ENCODE measurements around the gene PLEKHG3. TPM values are rescaled to one million over a fixed set of nuclear protein-coding genes. Genes with fewer than 3 reads are reported as not detected.

PLEKHG3 gene
- total and polyA plus RNA-seq, 2 experiments from 2014 or later: 23.0 to 83.1 TPM

DNA sequence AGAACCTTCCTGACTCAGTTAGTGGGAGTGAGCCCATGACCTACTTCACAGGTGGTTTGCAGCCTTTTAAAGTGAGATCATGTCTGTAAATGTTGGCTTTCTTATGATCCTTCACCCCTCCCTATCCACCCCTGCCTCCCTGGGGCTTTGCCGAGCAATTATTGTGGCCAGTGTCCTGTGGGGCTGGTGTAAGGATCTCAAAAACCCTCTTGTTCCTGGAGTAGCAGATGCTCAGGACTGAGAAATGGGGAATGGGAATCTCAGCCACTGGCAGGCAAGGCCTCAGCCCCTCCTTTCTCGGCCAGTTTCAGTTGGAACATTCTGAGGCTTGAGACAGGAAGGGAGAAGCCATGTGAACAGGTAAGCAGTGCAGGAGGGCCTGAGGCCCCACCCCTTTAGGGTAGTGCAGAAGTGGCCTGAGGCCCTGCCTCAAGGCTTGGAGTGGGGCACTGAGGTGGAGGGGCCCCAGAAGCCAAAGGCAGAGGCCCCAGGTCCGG, 53.8 kb downstream of the PLEKHG3 start:
- Histone ChIP-seq H3K4me1 (ENCODE audit: insufficient read depth) (peaks cover 21% of the 10 kb centered on the region), H3K27me3 (ENCODE audit: insufficient read depth) (no peaks in the 10 kb centered on the region), H3F3A (replicated peaks; ENCODE audit: low read depth) (no peaks in the 10 kb centered on the region), H3K9me2 (ENCODE audit: insufficient read depth) (no peaks in the 10 kb centered on the region), H3K36me3 (ENCODE audit: insufficient read depth) (no peaks in the 10 kb centered on the region), H3K4me2 (peak overlapping the region; percentile 38; the same call in 1 of the 2 replicates), H3K4me3 (no peak overlapping the region), H3K79me2 (replicated peaks; ENCODE audit: insufficient read depth) (no peaks in the 10 kb centered on the region), H4K20me1 (replicated peaks; ENCODE audit: insufficient read depth) (no peaks in the 10 kb centered on the region), H3K27ac (ENCODE audit: low read depth) (no peak overlapping the region), H2AFZ (peak overlapping the region; percentile 52; the same call in 1 of the 2 replicates)
- Mint-ChIP-seq H3K4me3 (no peak overlapping the region), H3K27me3 (ENCODE audit: insufficient read depth, low read depth, poor library complexity) (peaks cover 38% of the 10 kb centered on the region), H3K4me1 (peaks cover 40% of the 10 kb centered on the region), H3K9me3 (peaks cover 7% of the 10 kb centered on the region; the same call in 2 of the 3 replicates), H3K36me3 (ENCODE audit: low read depth) (no peaks in the 10 kb centered on the region; the same call in 2 of the 3 replicates), H3K27ac (no peak overlapping the region)
- DNase-seq (ENCODE audit: low spot score) (peak; percentile 61), ATAC-seq (peak; percentile 35)
- TF ChIP-seq ZNF114 (CRISPR knock-in tag; IDR thresholded peaks at IDR 0.05) (no peak), ETS1 (IDR thresholded peaks at IDR 0.05) (no peak), STAT1 (IDR thresholded peaks at IDR 0.05; ENCODE audit: unreplicated experiment) (no peak), NANOG (IDR thresholded peaks at IDR 0.05; ENCODE audit: borderline replicate concordance) (no peak), ZNF331 (CRISPR knock-in tag; IDR thresholded peaks at IDR 0.05; ENCODE audit: low read depth) (no peak), EZH2 (IDR thresholded peaks at IDR 0.05; ENCODE audit: low read depth, unreplicated experiment) (no peak), POLR2AphosphoS5 (IDR thresholded peaks at IDR 0.05; ENCODE audit: low read depth) (no peak), CREB1 (CRISPR knock-in tag; IDR thresholded peaks at IDR 0.05; ENCODE audit: low read depth) (no peak), EZH2phosphoT487 (IDR thresholded peaks at IDR 0.05; ENCODE audit: unreplicated experiment) (no peak), JUNB (IDR thresholded peaks at IDR 0.05; ENCODE audit: unreplicated experiment) (no peak)
- TF ChIP-seq, protein P1, sequence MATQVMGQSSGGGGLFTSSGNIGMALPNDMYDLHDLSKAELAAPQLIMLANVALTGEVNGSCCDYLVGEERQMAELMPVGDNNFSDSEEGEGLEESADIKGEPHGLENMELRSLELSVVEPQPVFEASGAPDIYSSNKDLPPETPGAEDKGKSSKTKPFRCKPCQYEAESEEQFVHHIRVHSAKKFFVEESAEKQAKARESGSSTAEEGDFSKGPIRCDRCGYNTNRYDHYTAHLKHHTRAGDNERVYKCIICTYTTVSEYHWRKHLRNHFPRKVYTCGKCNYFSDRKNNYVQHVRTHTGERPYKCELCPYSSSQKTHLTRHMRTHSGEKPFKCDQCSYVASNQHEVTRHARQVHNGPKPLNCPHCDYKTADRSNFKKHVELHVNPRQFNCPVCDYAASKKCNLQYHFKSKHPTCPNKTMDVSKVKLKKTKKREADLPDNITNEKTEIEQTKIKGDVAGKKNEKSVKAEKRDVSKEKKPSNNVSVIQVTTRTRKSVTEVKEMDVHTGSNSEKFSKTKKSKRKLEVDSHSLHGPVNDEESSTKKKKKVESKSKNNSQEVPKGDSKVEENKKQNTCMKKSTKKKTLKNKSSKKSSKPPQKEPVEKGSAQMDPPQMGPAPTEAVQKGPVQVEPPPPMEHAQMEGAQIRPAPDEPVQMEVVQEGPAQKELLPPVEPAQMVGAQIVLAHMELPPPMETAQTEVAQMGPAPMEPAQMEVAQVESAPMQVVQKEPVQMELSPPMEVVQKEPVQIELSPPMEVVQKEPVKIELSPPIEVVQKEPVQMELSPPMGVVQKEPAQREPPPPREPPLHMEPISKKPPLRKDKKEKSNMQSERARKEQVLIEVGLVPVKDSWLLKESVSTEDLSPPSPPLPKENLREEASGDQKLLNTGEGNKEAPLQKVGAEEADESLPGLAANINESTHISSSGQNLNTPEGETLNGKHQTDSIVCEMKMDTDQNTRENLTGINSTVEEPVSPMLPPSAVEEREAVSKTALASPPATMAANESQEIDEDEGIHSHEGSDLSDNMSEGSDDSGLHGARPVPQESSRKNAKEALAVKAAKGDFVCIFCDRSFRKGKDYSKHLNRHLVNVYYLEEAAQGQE (IDR thresholded peaks at IDR 0.05; ENCODE audit: unreplicated experiment): no peak
- TF ChIP-seq, protein P2, sequence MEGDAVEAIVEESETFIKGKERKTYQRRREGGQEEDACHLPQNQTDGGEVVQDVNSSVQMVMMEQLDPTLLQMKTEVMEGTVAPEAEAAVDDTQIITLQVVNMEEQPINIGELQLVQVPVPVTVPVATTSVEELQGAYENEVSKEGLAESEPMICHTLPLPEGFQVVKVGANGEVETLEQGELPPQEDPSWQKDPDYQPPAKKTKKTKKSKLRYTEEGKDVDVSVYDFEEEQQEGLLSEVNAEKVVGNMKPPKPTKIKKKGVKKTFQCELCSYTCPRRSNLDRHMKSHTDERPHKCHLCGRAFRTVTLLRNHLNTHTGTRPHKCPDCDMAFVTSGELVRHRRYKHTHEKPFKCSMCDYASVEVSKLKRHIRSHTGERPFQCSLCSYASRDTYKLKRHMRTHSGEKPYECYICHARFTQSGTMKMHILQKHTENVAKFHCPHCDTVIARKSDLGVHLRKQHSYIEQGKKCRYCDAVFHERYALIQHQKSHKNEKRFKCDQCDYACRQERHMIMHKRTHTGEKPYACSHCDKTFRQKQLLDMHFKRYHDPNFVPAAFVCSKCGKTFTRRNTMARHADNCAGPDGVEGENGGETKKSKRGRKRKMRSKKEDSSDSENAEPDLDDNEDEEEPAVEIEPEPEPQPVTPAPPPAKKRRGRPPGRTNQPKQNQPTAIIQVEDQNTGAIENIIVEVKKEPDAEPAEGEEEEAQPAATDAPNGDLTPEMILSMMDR (conservative IDR thresholded peaks at IDR 0.05; ENCODE audit: low read depth in 2 of 2): no peak
- TF ChIP-seq, protein P3, sequence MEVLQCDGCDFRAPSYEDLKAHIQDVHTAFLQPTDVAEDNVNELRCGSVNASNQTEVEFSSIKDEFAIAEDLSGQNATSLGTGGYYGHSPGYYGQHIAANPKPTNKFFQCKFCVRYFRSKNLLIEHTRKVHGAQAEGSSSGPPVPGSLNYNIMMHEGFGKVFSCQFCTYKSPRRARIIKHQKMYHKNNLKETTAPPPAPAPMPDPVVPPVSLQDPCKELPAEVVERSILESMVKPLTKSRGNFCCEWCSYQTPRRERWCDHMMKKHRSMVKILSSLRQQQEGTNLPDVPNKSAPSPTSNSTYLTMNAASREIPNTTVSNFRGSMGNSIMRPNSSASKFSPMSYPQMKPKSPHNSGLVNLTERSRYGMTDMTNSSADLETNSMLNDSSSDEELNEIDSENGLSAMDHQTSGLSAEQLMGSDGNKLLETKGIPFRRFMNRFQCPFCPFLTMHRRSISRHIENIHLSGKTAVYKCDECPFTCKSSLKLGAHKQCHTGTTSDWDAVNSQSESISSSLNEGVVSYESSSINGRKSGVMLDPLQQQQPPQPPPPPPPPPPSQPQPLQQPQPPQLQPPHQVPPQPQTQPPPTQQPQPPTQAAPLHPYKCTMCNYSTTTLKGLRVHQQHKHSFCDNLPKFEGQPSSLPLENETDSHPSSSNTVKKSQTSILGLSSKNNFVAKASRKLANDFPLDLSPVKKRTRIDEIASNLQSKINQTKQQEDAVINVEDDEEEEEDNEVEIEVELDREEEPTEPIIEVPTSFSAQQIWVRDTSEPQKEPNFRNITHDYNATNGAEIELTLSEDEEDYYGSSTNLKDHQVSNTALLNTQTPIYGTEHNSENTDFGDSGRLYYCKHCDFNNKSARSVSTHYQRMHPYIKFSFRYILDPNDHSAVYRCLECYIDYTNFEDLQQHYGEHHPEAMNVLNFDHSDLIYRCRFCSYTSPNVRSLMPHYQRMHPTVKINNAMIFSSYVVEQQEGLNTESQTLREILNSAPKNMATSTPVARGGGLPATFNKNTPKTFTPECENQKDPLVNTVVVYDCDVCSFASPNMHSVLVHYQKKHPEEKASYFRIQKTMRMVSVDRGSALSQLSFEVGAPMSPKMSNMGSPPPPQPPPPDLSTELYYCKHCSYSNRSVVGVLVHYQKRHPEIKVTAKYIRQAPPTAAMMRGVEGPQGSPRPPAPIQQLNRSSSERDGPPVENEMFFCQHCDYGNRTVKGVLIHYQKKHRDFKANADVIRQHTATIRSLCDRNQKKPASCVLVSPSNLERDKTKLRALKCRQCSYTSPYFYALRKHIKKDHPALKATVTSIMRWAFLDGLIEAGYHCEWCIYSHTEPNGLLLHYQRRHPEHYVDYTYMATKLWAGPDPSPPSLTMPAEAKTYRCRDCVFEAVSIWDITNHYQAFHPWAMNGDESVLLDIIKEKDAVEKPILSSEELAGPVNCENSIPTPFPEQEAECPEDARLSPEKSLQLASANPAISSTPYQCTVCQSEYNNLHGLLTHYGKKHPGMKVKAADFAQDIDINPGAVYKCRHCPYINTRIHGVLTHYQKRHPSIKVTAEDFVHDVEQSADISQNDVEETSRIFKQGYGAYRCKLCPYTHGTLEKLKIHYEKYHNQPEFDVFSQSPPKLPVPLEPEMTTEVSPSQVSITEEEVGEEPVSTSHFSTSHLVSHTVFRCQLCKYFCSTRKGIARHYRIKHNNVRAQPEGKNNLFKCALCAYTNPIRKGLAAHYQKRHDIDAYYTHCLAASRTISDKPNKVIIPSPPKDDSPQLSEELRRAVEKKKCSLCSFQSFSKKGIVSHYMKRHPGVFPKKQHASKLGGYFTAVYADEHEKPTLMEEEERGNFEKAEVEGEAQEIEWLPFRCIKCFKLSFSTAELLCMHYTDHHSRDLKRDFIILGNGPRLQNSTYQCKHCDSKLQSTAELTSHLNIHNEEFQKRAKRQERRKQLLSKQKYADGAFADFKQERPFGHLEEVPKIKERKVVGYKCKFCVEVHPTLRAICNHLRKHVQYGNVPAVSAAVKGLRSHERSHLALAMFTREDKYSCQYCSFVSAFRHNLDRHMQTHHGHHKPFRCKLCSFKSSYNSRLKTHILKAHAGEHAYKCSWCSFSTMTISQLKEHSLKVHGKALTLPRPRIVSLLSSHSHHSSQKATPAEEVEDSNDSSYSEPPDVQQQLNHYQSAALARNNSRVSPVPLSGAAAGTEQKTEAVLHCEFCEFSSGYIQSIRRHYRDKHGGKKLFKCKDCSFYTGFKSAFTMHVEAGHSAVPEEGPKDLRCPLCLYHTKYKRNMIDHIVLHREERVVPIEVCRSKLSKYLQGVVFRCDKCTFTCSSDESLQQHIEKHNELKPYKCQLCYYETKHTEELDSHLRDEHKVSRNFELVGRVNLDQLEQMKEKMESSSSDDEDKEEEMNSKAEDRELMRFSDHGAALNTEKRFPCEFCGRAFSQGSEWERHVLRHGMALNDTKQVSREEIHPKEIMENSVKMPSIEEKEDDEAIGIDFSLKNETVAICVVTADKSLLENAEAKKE (CRISPR knock-in tag; IDR thresholded peaks at IDR 0.05): no peak
